SK-N-SH (cell line): ENCODE results near the gene DEXI.

Experiments used
- FOXM1 ChIP-seq: IDR thresholded peaks from 2 replicates; pipeline ENCODE4 v1.4.0; 2012; ENCODE audit warnings: low read depth, mild to moderate bottlenecking
- GABPA ChIP-seq: IDR thresholded peaks from 2 replicates; pipeline ENCODE4 v1.4.0; 2012; ENCODE audit warnings: low read depth, mild to moderate bottlenecking
- MAX ChIP-seq: IDR thresholded peaks from 2 replicates; pipeline ENCODE4 v1.4.0; 2012; ENCODE audit warnings: low read depth
- POLR2AphosphoS5 ChIP-seq: IDR thresholded peaks from 2 replicates; pipeline ENCODE4 v1.6.1; 2012; ENCODE audit warnings: low read depth, low read length
- RFX5 ChIP-seq: IDR thresholded peaks from 2 replicates; pipeline ENCODE4 v1.6.1; 2012; ENCODE audit warnings: mild to moderate bottlenecking, improper control_type of control experiment, low read length
- USF1 ChIP-seq: IDR thresholded peaks from 2 replicates; pipeline ENCODE4 v1.4.0; 2012; ENCODE audit warnings: low read depth, borderline replicate concordance
- TF ChIP-seq, protein P1 (sequence below): fragments of 200-600 bp; sonication (generic); IDR thresholded peaks from 2 replicates; pipeline ENCODE4 v1.6.1; 2017; ENCODE audit warnings: antibody characterized with exemption, mild to moderate bottlenecking, moderate library complexity
- TF ChIP-seq, protein P2 (sequence below): IDR thresholded peaks from 2 replicates; pipeline ENCODE4 v1.6.1; 2012; ENCODE audit warnings: mild to moderate bottlenecking, low read depth, low read length, moderate library complexity

DNA sequence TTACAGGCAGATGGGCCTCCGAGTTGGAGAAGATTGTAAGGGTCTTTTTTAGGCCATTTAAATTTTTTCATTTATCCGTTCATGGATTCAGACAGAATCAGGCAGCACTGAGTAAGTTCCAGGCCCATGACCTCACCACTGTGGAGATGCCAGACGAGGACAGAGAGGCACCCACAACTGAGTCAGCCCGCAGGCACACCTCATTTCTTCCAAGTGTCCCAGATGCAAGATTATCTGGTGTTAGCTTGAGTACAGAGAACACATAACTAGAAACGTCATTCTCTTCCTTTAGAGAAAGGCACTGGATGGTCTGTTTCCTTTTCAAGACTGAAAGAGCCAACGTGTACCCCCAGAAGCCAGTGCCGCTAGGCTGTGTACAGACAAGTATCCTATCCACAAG is 19.0 kb upstream of the DEXI start:
- TF ChIP-seq FOXM1, result no peak
- no peak for TF ChIP-seq GABPA
- TF ChIP-seq, protein P1, sequence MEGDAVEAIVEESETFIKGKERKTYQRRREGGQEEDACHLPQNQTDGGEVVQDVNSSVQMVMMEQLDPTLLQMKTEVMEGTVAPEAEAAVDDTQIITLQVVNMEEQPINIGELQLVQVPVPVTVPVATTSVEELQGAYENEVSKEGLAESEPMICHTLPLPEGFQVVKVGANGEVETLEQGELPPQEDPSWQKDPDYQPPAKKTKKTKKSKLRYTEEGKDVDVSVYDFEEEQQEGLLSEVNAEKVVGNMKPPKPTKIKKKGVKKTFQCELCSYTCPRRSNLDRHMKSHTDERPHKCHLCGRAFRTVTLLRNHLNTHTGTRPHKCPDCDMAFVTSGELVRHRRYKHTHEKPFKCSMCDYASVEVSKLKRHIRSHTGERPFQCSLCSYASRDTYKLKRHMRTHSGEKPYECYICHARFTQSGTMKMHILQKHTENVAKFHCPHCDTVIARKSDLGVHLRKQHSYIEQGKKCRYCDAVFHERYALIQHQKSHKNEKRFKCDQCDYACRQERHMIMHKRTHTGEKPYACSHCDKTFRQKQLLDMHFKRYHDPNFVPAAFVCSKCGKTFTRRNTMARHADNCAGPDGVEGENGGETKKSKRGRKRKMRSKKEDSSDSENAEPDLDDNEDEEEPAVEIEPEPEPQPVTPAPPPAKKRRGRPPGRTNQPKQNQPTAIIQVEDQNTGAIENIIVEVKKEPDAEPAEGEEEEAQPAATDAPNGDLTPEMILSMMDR, result no peak
- TF ChIP-seq, protein P2, sequence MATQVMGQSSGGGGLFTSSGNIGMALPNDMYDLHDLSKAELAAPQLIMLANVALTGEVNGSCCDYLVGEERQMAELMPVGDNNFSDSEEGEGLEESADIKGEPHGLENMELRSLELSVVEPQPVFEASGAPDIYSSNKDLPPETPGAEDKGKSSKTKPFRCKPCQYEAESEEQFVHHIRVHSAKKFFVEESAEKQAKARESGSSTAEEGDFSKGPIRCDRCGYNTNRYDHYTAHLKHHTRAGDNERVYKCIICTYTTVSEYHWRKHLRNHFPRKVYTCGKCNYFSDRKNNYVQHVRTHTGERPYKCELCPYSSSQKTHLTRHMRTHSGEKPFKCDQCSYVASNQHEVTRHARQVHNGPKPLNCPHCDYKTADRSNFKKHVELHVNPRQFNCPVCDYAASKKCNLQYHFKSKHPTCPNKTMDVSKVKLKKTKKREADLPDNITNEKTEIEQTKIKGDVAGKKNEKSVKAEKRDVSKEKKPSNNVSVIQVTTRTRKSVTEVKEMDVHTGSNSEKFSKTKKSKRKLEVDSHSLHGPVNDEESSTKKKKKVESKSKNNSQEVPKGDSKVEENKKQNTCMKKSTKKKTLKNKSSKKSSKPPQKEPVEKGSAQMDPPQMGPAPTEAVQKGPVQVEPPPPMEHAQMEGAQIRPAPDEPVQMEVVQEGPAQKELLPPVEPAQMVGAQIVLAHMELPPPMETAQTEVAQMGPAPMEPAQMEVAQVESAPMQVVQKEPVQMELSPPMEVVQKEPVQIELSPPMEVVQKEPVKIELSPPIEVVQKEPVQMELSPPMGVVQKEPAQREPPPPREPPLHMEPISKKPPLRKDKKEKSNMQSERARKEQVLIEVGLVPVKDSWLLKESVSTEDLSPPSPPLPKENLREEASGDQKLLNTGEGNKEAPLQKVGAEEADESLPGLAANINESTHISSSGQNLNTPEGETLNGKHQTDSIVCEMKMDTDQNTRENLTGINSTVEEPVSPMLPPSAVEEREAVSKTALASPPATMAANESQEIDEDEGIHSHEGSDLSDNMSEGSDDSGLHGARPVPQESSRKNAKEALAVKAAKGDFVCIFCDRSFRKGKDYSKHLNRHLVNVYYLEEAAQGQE, result no peak
- TF ChIP-seq RFX5, result no peak
- no peak for TF ChIP-seq USF1
- no peak for TF ChIP-seq POLR2AphosphoS5
- peak; percentile 56 for TF ChIP-seq MAX
